ENCODE data around the gene ARL8A. TPM values are rescaled to one million over a fixed set of nuclear protein-coding genes. Genes with fewer than 3 reads are reported as not detected.

The ARL8A gene
- total RNA-seq, 4 donors from 2014 or later: 34.9 to 57.5 (median 43.6) TPM

DNA sequence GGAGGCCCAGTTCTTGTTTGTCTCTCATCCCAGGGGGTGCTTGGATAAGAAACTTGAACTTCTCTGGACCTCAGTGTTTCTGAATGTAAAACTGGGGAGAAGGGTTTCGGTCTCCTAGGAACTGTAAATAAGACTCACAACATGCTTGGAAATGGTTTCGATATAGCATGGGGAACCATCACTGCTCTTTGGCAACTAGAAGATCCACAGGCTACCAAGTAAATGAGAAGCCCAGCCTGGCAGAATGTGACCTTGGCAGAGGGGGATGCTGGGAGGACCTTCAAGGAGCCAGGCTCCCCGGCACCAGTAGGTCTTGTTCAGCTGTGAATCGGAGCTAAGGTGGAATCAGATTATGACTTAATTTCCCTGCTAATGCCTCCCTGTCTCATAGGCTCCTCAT, 3.7 kb downstream of the ARL8A start:
- ATAC-seq: no peak
- H3K9me3 ChIP-seq: no peaks in the 10 kb centered on the region
- peaks cover 0 to 68% (median 17%) of the 10 kb centered on the region in 3 donors for H3K4me1 ChIP-seq
- no peaks in the 10 kb centered on the region for H3K27me3 ChIP-seq
- peaks cover 0 to 32% of the 10 kb centered on the region in 2 donors for H3K36me3 ChIP-seq
- H3K27ac ChIP-seq: peak overlapping the region in 2 of 4 donors; percentile 94
- H3K4me3 ChIP-seq: no peak overlapping the region
- TF ChIP-seq, protein P1, sequence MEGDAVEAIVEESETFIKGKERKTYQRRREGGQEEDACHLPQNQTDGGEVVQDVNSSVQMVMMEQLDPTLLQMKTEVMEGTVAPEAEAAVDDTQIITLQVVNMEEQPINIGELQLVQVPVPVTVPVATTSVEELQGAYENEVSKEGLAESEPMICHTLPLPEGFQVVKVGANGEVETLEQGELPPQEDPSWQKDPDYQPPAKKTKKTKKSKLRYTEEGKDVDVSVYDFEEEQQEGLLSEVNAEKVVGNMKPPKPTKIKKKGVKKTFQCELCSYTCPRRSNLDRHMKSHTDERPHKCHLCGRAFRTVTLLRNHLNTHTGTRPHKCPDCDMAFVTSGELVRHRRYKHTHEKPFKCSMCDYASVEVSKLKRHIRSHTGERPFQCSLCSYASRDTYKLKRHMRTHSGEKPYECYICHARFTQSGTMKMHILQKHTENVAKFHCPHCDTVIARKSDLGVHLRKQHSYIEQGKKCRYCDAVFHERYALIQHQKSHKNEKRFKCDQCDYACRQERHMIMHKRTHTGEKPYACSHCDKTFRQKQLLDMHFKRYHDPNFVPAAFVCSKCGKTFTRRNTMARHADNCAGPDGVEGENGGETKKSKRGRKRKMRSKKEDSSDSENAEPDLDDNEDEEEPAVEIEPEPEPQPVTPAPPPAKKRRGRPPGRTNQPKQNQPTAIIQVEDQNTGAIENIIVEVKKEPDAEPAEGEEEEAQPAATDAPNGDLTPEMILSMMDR (IDR thresholded peaks at IDR 0.05): no peak
- TF ChIP-seq POLR2AphosphoS5 (IDR thresholded peaks at IDR 0.05) (no peak), POLR2A (IDR thresholded peaks at IDR 0.05) (no peak), EP300 (IDR thresholded peaks at IDR 0.05) (no peak)
- 59 to 70% methylated on average over 2 to 4 of the region's 4 CpGs for WGBS, 2 donors (ENCODE audit: low coverage in 1 of 2)

DNA sequence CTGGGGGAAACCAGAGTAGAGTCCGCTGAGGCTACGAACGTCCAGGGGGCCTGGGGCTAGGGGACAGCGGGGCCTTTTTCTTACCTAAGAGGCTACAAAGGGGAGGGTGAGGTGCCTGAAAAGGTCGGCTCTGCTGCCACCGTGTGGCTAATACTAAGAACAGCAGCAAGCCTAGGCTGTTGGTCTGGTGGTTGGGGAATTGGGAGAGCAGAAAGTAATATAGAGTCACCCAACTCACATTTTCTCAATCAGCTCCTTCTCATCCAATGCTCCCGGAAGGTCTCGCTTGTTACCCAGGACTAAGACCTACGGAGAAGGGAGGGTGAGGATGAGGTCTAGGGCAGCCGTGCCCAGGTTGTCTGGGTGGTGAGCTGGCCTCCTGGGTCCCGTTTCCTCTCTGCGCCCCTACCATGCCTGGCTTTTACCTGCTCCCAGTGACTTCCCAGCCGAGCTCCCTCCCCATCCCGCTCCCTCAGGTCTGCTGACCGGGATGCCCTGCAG, 9.3 kb downstream of the ARL8A start:
- H3K36me3 ChIP-seq: peaks cover 0 to 67% of the 10 kb centered on the region in 2 donors
- peak; percentile 49 for ATAC-seq
- no peaks in the 10 kb centered on the region for H3K9me3 ChIP-seq
- TF ChIP-seq, protein P1 (IDR thresholded peaks at IDR 0.05): peak in 3 of 4 experiments; percentile 81 to 93 (median 82)
- no peak for TF ChIP-seq EP300 (IDR thresholded peaks at IDR 0.05)
- WGBS, 2 donors (ENCODE audit: low coverage in 1 of 2): 0% methylated on average over 2 of the region's 15 CpGs; no CpG with 5 or more reads in 1 of the 2 donors
- H3K4me1 ChIP-seq: peaks cover 3 to 79% (median 25%) of the 10 kb centered on the region in 3 donors
- peak overlapping the region; percentile 5 to 93 (median 62) for H3K27ac ChIP-seq
- H3K27me3 ChIP-seq: no peaks in the 10 kb centered on the region
- H3K4me3 ChIP-seq: no peak overlapping the region

DNA sequence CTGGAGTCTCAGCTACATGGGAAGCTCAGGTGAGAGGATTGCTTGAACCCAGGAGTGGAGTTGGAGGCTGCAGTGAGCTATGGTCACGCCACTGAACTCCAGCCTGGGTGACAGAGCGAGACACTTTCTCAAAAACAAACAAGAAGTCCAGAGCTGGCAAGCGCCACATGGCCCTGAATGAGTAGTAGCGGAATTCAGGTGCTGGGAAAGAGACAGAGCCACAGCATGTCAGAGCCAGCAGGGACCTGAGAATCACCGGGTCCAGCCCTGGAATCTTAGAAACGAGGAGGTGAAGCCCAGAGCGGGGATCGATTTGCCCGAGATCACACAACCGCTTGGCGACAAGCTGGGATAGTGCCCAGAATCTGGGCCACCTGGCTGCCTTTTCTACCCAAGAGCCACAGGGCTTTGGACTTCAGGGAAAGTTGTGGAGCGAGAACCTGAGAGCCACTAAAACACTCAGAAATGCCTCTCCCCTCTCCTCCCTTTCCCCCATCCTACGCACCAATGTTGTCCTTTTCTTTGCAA, 9.8 kb downstream of the ARL8A start:
- Histone ChIP-seq H3K9me3 (no peaks in the 10 kb centered on the region), H3K27ac (peak overlapping the region; percentile 5 to 93 (median 62)), H3K36me3 (peaks cover 0 to 67% of the 10 kb centered on the region in 2 donors), H3K27me3 (no peaks in the 10 kb centered on the region), H3K4me3 (no peak overlapping the region), H3K4me1 (peaks cover 3 to 79% (median 25%) of the 10 kb centered on the region in 3 donors)
- WGBS, 2 donors (ENCODE audit: low coverage in 1 of 2): 80 to 81% methylated on average over 2 to 11 of the region's 13 CpGs
- no peak for TF ChIP-seq EP300 (IDR thresholded peaks at IDR 0.05)
- no peak for TF ChIP-seq POLR2A (IDR thresholded peaks at IDR 0.05)
- no peak for ATAC-seq

DNA sequence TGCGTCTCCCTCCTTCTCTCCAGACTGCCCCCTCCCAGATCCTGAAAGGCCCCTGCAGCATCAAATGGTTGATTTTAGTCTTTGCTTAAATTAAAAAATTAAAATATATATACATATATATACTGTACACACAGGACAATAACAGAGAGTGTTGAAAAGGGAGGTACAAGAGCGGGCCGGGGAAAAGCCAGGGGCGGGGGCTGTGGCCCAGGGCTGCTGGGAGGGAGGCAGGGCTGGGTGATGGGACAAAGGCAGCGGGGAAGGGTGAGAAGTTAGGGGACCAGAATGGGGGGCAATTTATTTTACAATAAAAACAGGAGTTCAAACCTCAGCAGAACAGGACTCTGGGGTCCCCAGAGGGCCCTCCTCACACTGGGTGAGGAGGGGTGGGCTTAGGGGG, 10.5 kb downstream of the ARL8A start:
- no peak for ATAC-seq
- Histone ChIP-seq H3K36me3 (peaks cover 0 to 64% of the 10 kb centered on the region in 2 donors), H3K27ac (peak overlapping the region; percentile 26 to 93 (median 90)), H3K4me1 (peaks cover 3 to 82% (median 25%) of the 10 kb centered on the region in 3 donors), H3K9me3 (no peaks in the 10 kb centered on the region), H3K27me3 (no peaks in the 10 kb centered on the region), H3K4me3 (no peak overlapping the region)
- 86 to 100% methylated on average over 1 to 5 of the region's 5 CpGs for WGBS, 2 donors (ENCODE audit: low coverage in 1 of 2)
- no peak for TF ChIP-seq EP300 (IDR thresholded peaks at IDR 0.05)
- TF ChIP-seq, protein P1 (IDR thresholded peaks at IDR 0.05): no peak
- no peak for TF ChIP-seq POLR2AphosphoS5 (IDR thresholded peaks at IDR 0.05)
- no peak for TF ChIP-seq POLR2A (IDR thresholded peaks at IDR 0.05)

DNA sequence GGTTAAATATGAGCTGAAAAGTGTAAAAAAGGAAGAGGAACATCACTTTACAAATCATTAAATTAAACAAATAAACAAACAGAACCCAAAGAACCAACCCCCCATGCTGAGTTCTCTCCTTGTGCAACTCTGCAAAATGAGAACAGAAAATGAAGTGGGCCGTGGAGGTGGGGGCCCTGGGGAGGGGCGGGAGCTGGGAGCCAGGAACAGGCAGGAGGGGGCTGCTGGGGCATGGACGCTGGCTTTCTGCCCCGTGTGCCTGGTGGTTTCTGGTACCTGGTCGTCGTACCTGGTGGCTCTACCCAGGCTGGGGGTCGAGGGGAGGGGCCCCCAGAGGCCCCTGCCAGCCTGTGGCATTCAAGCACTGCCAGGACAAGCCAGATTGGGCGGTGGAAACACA, 11.0 kb downstream of the ARL8A start:
- 58% methylated on average over 6 of the region's 8 CpGs; no CpG with 5 or more reads in 1 of the 2 donors for WGBS, 2 donors (ENCODE audit: low coverage in 1 of 2)
- Histone ChIP-seq H3K4me3 (peak overlapping the region in 1 of 2 donors; percentile 41), H3K9me3 (no peaks in the 10 kb centered on the region), H3K36me3 (peaks cover 0 to 62% of the 10 kb centered on the region in 2 donors), H3K4me1 (peaks cover 3 to 77% (median 25%) of the 10 kb centered on the region in 3 donors), H3K27me3 (no peaks in the 10 kb centered on the region), H3K27ac (peak overlapping the region; percentile 26 to 93 (median 90))
- TF ChIP-seq POLR2AphosphoS5 (IDR thresholded peaks at IDR 0.05): no peak
- no peak for TF ChIP-seq EP300 (IDR thresholded peaks at IDR 0.05)
- no peak for TF ChIP-seq POLR2A (IDR thresholded peaks at IDR 0.05)
- TF ChIP-seq, protein P1 (IDR thresholded peaks at IDR 0.05): no peak
- no peak for ATAC-seq
